Endothelial cell of umbilical vein (primary cell): ENCODE measurements around the gene OSGEP.

Experiments used
- CTCF ChIP-seq, 2 donors: IDR thresholded peaks; 1 replicate in 1 of 2; 2 replicates in 1 of 2; pipeline ENCODE4 v1.5.1; 2011; ENCODE audit warnings: low read length in 2 of 2, mild to moderate bottlenecking in 2 of 2, moderate library complexity in 2 of 2, control low read depth in 1 of 2, inconsistent platforms in 1 of 2, low read depth in 1 of 2; ENCODE audit not compliant: insufficient read depth in 1 of 2; ENCODE audit errors: extremely low read depth in 1 of 2
- EZH2 ChIP-seq: IDR thresholded peaks from 2 replicates; pipeline ENCODE4 v1.6.1; 2012; ENCODE audit warnings: borderline replicate concordance, low read depth, mild to moderate bottlenecking, moderate library complexity, low read length, inconsistent platforms; ENCODE audit not compliant: severe bottlenecking
- FOS ChIP-seq: IDR thresholded peaks from 2 replicates; pipeline ENCODE4 v1.6.1; 2011; ENCODE audit warnings: mild to moderate bottlenecking, low read length, moderate library complexity, borderline replicate concordance; ENCODE audit not compliant: insufficient read depth
- GATA2 ChIP-seq: IDR thresholded peaks from 2 replicates; pipeline ENCODE4 v1.7.0; 2011; ENCODE audit warnings: low read depth, mild to moderate bottlenecking, moderate library complexity, mixed read lengths, low read length; ENCODE audit not compliant: insufficient read length, insufficient read depth
- JUN ChIP-seq: IDR thresholded peaks from 2 replicates; pipeline ENCODE4 v1.6.1; 2011; ENCODE audit warnings: borderline replicate concordance, low read depth; ENCODE audit not compliant: insufficient read length, insufficient read depth
- MAX ChIP-seq: IDR thresholded peaks from 2 replicates; pipeline ENCODE4 v1.6.1; 2011; ENCODE audit not compliant: insufficient read depth, insufficient read length
- MYC ChIP-seq: IDR thresholded peaks from one replicate; pipeline ENCODE4 v1.6.1; 2011; ENCODE audit warnings: mild to moderate bottlenecking, low read depth, low read length
- POLR2A ChIP-seq: IDR thresholded peaks from 2 replicates; pipeline ENCODE4 v1.6.1; 2012; ENCODE audit warnings: low read depth, mild to moderate bottlenecking, control low read depth, low read length
- POLR2AphosphoS5 ChIP-seq: IDR thresholded peaks from 2 replicates; pipeline ENCODE4 v1.6.1; 2012; ENCODE audit warnings: low read depth, mild to moderate bottlenecking, control low read depth, low read length, moderate library complexity; ENCODE audit not compliant: insufficient read depth

- TF ChIP-seq CTCF (IDR thresholded peaks at IDR 0.05; ENCODE audit: extremely low read depth in 1 of 2, insufficient read depth in 1 of 2, low read depth in 1 of 2, low read length in 2 of 2) (no peak), POLR2AphosphoS5 (peak; percentile 75), EZH2 (no peak), JUN (no peak), POLR2A (peak; percentile 78), GATA2 (no peak), MAX (no peak), MYC (no peak), FOS (no peak)
These were observed 41.5 kb downstream of the OSGEP start, which contains the start of gene TEP1 for GRCh38 chr14:20412876-20413743.
